ENCODE data around the gene ZSCAN32. TPM values are rescaled to one million over a fixed set of nuclear protein-coding genes. Genes with fewer than 3 reads are reported as not detected.

ZSCAN32 gene
- total RNA-seq = 10.8 and 10.9 TPM in 2 replicates

DNA sequence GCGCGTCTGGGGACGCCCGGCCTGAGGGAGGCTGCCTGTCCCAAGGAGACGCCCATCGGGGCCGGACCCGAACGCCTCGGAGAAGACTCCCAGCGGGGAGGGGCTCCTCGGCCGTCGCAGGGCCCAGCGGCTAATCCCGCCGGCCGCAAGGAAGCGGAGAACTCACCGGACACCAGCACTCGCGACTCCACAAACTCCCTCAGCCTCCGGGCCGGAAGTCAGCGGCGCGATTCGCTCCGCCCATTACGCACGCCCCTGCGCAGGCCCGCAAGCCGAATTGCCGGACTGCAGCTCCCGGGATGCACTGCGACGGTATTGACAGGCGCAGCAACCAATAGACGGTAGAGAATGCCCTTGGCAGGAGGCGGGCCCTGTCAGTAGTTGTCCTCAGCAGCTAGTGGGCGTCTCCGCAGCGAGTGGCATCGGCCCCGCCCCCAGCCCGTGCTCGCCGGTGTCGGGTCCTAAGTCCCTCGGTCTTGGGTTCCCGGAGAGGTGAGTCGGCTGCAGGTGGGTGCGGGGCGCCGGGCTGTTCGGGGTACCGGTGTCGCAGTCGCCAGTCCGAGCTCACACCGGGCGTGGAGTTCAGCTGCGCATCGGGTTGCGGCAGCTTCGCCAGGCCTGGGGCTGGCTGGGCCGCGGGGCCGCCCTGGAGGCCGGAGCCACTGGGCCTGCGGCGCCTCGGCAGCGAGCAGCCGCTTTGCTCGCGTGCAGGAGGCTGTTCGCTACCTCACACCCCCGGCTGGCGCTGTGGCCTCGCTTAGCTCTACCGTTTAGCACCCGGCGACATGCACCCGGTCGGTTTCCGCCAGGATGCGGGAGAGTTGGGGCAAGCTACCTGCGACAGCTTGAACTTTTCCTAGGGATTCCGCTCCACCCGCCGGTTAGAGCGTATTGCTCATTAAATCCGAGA is at the start of gene ZSCAN32, which contains the start of gene ZNF174:
Gene ZSCAN32 (minus strand): TSS at position 226 of the 910 bp plus-strand sequence. CDS start 3,447 bp downstream, outside the sequence.
Gene ZNF174 (plus strand): TSS at position 437 of the 910 bp plus-strand sequence. CDS start 790 bp downstream, outside the sequence.

DNA sequence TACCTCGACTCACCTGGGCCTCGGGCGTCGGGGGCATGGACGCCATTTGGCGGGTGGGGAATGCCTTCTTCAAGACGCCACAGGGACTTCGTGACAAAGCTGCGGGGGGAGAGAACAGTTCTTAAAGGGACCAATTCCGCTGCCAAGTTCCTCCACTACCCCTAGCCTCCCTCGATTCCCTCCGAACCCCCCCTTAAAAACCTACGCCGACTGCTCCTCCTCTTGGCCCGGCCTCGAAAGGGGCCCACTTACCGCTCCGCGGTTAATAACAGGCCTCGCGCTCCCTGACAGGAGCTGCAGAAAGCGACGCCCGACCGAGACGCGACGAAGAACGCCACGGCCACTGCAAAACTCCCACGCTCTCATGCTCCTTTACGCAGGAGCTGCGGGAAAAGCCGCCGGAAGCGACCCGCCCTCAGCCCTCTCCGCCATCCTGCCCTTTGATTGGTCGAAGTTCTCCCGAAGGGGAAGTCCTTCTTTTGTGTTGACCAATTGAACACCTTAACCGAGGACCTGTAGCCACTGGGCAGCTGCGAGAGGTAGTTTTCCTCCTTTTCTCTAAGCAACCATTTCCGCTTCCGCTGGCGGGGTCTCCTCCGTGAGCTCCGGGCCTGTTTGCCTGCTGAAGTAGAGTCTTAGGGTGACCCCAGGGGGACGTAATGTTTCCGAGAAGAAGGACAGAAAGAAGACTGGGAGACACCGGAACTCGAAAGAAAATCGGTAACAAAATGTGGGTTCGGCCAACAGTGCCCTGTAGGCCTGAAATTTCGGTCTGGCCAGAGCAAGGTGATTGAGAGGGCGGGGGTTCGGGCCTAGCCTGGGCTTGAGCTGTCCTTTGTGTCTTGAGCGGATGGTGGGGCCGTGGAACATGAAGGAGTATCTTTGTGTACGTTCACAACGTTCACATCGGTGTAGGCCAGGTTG is 42.6 kb upstream of the ZSCAN32 start, which contains the start of the genes NAA60 and ZNF597:
Gene NAA60 (plus strand): TSS at position 573 of the 924 bp plus-strand sequence. CDS start 32,548 bp downstream, outside the sequence.
Gene ZNF597 (minus strand): TSS at position 397 of the 924 bp plus-strand sequence. CDS start 351 bp downstream, at position 46.

GRCh38 chr16:3355589-3355988 is 45.2 kb downstream of the ZSCAN32 start, which contains the start of gene OR2C1:
Gene OR2C1 (plus strand): TSS chr16:3355889. CDS start chr16:3355941, 52 bp downstream.

Other genes starting within 250 kb of the ZSCAN32 start
- 0.07 TPM in 1 of 2 replicates, not detected in the other for gene OR1F1, start 212.8 kb downstream of the ZSCAN32 start, total RNA-seq
- 5.9 and 6.3 TPM in 2 replicates for gene ZNF200, start 165.8 kb downstream of the ZSCAN32 start, total RNA-seq
- gene MEFV, start 144.4 kb downstream of the ZSCAN32 start, total RNA-seq = 0.07 and 0.10 TPM in 2 replicates
- 41.4 and 46.5 TPM in 2 replicates for gene ZNF263, start 117.5 kb downstream of the ZSCAN32 start, total RNA-seq
- gene TIGD7, start 95.6 kb downstream of the ZSCAN32 start, total RNA-seq = 6.8 TPM in 2 replicates
- gene ZNF75A, start 95.5 kb downstream of the ZSCAN32 start, total RNA-seq = 17.4 and 17.9 TPM in 2 replicates
- 0.26 TPM in 1 of 2 replicates, not detected in the other for gene OR2C1, start 45.1 kb downstream of the ZSCAN32 start, total RNA-seq
- gene ZNF174, start 211 bp upstream of the ZSCAN32 start, total RNA-seq = 6.1 and 6.3 TPM in 2 replicates
- gene ZNF597, start 42.5 kb upstream of the ZSCAN32 start, total RNA-seq = 1.9 and 2.1 TPM in 2 replicates
- gene NAA60, start 42.7 kb upstream of the ZSCAN32 start, total RNA-seq = 16.6 and 17.7 TPM in 2 replicates
- gene C16orf90, start 94.5 kb upstream of the ZSCAN32 start, total RNA-seq = not detected in 2 replicates
- 16.4 and 16.9 TPM in 2 replicates for gene CLUAP1, start 100.0 kb upstream of the ZSCAN32 start, total RNA-seq
- under 0.01 and 0.07 TPM in 2 replicates for gene NLRC3, start 176.4 kb upstream of the ZSCAN32 start, total RNA-seq
- gene SLX4, start 210.6 kb upstream of the ZSCAN32 start, total RNA-seq = 4.9 and 6.1 TPM in 2 replicates

Measured in smooth muscle cell of the pulmonary artery (primary cell).